HT-29 (cell line): ENCODE data around the gene FARP1. TPM values are rescaled to one million over a fixed set of nuclear protein-coding genes. Genes with fewer than 3 reads are reported as not detected.

Experiments
- DNase-seq: peaks from one replicate; pipeline ENCODE4 v3.0.0-alpha.2; 2015; ENCODE audit warnings: low spot score
- total RNA-seq: library from RNA; depleted of rRNA; stranded (reverse); fragments of >200 nt; shearing (Covaris generic); gene quantifications from 2 replicates; pipeline ENCODE4 v1.2.3, GENCODE V29; 2014; rRNA removed

The FARP1 gene
- total RNA-seq: 46.4 and 49.0 TPM in 2 replicates

GRCh38 chr13:98142380-98143156, at the start of gene FARP1:
FARP1 (plus strand) TSS chr13:98143094; CDS start chr13:98213243, 70,149 bp downstream.
- DNase-seq: peak; percentile 97

- DNase-seq: no peak
Observed at GRCh38 chr13:98094678-98095266, 48.1 kb upstream of the FARP1 start.

DNA sequence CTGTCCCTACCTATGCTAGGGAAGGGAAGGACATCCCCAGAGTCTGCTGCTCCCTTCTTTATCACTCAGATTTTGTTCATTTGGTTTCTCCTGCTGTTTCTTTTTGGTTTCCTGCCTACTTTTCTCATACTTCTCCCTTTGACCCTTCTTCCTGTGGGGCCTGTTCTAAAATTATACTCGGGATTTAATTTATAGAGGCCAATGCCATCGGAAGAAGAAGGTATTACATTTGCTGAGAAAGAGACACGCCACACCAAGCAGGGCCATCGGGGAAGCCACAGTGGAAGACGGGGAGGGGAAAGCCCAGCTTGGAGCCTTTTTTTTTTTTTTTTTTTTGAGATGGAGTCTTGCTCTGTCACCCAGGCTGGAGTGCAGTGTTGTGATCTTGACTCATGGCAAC, 46.8 kb upstream of the FARP1 start:
- no peak for DNase-seq

DNA sequence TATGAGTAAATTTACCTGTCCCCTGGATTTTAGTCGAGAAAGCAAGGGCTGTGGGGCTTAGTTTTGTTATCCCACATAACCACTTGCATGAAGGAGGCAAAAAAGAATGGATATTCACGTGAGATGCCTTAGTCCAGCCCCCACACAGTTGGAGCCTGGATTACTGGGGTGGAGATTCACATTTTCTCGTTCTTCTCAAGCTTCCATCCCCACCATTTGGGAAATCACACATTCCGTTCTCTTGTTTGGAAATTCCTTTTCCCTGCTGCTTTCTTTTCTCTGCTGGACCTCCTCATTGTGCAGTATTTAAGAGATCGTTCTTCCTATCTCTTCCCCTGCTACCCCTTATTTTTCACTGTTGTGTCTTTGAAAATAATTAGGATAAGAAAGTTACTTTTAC, 45.1 kb upstream of the FARP1 start:
- DNase-seq: no peak

- DNase-seq: no peak
Observed at GRCh38 chr13:98098516-98098915, 44.4 kb upstream of the FARP1 start.

- DNase-seq: no peak
Observed at GRCh38 chr13:98099627-98100026, 43.3 kb upstream of the FARP1 start.

DNA sequence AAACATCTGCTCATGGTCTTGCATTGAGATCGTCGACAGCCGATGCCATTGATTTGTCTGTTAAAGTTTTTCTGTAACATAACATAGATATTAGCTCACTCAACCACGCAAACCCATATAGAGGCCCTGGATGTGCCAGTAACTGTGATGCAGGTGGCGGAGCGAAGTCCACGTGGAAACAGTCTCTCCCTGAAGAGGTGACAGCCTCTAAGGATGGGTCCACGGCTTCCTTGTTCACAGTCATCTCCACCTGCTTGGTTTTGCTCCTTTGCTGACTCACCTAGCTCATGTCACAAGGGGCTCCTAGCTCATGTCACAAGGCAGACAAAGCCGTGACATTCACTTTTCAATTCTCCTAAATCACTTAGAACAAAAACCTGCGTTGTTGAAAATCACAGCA, 42.4 kb upstream of the FARP1 start:
- no peak for DNase-seq

GRCh38 chr13:98103531-98103930, 39.4 kb upstream of the FARP1 start:
- DNase-seq: no peak

- DNase-seq: no peak
Observed at GRCh38 chr13:98103942-98104880, 38.7 kb upstream of the FARP1 start.

DNA sequence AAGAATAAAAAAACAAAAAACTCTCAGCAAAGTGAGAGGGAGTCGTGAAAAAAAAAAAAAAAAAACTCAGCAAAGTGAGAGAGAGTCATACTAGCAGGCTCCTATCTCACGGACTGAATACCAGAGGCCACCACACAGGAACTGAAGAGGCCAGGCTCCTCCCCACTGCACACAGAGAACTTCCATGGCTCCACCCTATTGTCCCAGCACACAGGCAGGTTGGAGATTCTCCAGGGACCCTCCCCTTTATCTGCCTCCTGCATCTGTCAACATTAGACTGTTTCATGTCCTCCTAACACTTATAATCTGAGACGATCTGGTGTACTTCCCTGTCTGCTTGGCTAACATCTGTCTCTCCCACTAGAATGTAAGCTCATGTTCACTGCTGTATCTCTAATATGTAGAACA, 37.0 kb upstream of the FARP1 start:
- peak; percentile 39 for DNase-seq

- DNase-seq: no peak
Observed at GRCh38 chr13:98108341-98108740, 34.6 kb upstream of the FARP1 start.

DNA sequence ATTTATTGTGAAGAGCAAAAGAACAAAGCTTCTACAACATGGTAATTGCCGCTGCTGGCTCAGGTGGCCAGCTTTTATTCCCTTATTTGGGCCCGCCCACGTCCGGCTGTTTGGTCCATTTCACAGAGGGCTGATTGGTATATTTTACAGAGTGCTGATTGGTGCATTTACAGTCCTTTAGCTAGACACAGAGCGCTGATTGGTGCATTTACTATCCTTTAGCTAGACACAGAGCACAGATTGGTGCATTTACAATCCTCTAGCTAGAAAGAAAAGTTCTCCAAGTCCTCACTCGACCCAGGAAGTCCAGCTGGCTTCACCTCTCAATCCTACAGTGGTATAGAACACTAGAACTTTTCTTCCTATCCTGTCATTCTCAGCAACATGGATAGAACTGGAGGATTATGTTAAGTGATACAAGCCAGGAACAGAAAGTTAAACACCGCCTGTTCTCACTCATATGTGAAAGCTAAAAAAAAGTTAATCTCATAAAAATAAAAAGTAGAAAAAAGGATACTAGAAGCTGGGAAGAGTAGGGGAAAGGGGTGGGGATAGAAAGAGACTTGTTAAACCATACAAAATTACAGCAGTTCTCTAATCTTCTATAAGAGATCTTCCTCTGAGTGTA, 33.6 kb upstream of the FARP1 start:
- no peak for DNase-seq

DNA sequence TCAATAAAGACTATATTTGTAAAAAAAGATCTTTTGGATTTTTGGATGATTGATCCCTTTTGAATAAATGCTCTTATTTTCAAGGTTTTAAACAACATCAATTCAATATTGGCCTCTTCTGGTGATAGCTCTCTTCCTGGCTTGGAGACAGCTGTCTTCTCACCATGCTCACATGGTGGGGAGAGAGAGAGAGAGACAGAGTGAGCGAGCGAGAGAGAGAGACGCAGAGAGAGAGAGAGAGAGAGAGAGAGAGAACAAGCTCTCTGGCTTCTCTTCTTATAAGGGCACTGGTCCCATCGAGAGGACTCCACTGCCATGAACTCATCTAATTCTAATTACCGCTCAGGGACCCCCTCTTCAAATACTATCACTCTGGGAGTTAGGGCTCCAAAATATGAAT, 32.1 kb upstream of the FARP1 start:
- no peak for DNase-seq

DNA sequence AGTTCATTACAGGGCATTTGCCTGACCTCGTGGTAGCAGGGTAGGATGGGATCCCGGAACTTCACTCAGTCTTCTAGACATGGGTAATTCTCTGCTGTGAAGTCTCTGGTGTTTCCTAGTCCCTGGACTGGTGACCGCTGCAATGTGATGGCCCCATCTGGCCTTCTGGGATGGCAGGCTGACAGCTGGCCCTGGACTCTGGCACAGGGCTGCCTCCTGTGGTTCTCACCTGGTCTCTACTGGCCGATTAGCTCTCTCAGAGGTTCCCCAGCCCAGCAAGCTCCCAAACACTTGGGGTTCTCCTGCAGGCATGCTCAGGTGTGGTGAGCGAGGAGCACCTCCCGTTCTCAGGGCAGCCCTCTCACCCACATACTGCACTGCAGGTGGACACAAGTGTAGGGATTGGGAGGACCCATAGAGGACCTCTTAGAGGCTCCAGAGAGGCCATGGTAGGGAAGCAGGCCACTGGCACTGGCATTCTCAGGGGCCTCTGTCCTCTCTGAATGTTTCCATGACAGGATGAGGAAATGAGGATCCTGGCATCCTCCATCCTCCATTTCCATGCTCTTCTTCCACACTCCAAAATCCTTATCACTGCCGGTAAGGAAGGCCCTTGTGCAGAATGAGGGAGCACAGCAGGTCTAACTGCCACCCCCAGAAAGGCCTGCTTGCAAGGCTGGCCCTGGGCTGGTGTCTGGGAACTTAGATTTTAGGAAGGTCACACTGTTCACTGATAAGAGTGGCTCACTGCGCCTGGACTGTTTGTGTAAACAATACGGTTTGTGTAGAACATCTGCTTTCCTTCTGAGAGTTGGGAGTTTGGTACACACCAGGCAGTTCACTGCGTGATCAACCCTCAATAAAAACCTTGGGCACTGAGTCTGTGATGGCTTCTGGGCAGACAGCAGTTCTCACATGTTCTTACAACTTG, 31.5 kb upstream of the FARP1 start:
- DNase-seq: no peak

DNA sequence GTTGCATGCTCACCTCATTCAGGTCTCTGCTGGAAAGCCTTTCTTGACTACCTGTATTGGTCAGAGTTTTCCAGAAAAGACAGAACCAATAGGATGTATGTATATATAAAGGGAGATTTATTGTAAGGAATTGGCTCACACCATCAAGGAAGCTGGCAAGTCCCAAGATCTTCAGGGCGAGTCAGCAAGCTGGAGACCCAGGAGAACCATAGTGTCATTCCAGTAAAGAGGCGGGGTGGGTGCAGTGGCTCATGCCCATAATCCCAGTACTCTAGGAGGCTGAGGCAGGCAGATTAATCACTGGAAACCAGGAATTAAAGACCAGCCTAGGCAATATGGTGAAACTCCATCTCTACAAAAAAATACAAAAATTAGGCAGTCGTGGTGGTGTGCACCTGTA, 30.4 kb upstream of the FARP1 start:
- no peak for DNase-seq

- DNase-seq: no peak
Observed at GRCh38 chr13:98118865-98119264, 24.0 kb upstream of the FARP1 start.

GRCh38 chr13:98123176-98123575, 19.7 kb upstream of the FARP1 start:
- DNase-seq: no peak

GRCh38 chr13:98129059-98129746, 13.7 kb upstream of the FARP1 start:
- DNase-seq: no peak

DNA sequence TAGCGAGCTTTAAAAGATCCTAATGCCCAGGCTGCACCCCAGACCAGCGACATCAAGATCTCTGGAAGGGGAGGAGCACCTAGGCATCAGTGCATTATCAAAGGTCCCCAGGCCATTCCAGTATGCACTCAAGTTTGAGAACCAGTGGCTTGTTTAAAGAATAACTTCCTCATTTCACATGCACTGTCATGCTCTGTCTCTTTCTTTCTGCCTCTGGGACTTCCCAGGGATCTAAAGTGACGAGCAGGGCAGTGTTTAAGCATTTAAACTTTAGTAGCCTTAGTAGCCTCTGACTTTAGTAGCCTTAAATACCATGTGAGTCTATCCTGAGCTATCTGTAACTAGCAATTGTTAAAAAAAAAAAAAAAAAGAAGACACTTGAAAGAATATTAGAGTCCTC, 8.9 kb upstream of the FARP1 start:
- no peak for DNase-seq

GRCh38 chr13:98134901-98135300, 8.0 kb upstream of the FARP1 start:
- DNase-seq: no peak
